HepG2 (cell line): ENCODE measurements around the gene PATL1. TPM values are rescaled to one million over a fixed set of nuclear protein-coding genes. Genes with fewer than 3 reads are reported as not detected.
A peak's percentile ranks its signal among the peaks of the same experiment; 100 is the strongest.

Experiments used
- AGO2 ChIP-seq: fragments of 200-400 bp; formaldehyde crosslinking; optimal IDR thresholded peaks from 2 replicates; pipeline ENCODE3; 2017; ENCODE audit warnings: mild to moderate bottlenecking, low read depth, low read length, moderate library complexity
- FOSL1 ChIP-seq: sonication (generic); formaldehyde crosslinking; IDR thresholded peaks from 2 replicates; pipeline ENCODE4 v1.9.0; 2021; ENCODE audit warnings: missing genetic modification reagents, borderline replicate concordance
- FOXJ3 ChIP-seq: sonication (generic); formaldehyde crosslinking; IDR thresholded peaks from 2 replicates; pipeline ENCODE4 v1.4.0; 2020; ENCODE audit warnings: missing genetic modification reagents, mild to moderate bottlenecking, borderline replicate concordance
- FOXK1 ChIP-seq: sonication (generic); formaldehyde crosslinking; IDR thresholded peaks from 2 replicates; pipeline ENCODE4 v1.4.0; 2020; ENCODE audit warnings: low read depth, missing genetic modification reagents, borderline replicate concordance
- FOXK2 ChIP-seq: fragments of 450-650 bp; IDR thresholded peaks from 2 replicates; pipeline ENCODE4 v1.6.1; 2016
- KDM2A ChIP-seq: sonication (generic); formaldehyde crosslinking; IDR thresholded peaks from 2 replicates; pipeline ENCODE4 v1.4.0; 2020; ENCODE audit warnings: low read depth, missing genetic modification reagents, borderline replicate concordance
- MAF1 ChIP-seq: sonication (generic); formaldehyde crosslinking; IDR thresholded peaks from 2 replicates; pipeline ENCODE4 v1.5.0; 2020; ENCODE audit warnings: missing genetic modification reagents, borderline replicate concordance
- PITX1 ChIP-seq: sonication (generic); formaldehyde crosslinking; IDR thresholded peaks from 2 replicates; pipeline ENCODE4 v1.5.1; 2020; ENCODE audit warnings: mild to moderate bottlenecking, missing genetic modification reagents
- PRMT3 ChIP-seq: sonication (generic); formaldehyde crosslinking; IDR thresholded peaks from 2 replicates; pipeline ENCODE4 v1.8.1; 2022; ENCODE audit warnings: low read depth, mild to moderate bottlenecking, moderate library complexity, missing genetic modification reagents, borderline replicate concordance
- SNRNP70 ChIP-seq: fragments of 200-400 bp; formaldehyde crosslinking; IDR thresholded peaks from 2 replicates; pipeline ENCODE4 v1.6.1; 2017; ENCODE audit warnings: mild to moderate bottlenecking, low read depth, low read length, moderate library complexity
- STAG1 ChIP-seq: sonication (generic); formaldehyde crosslinking; IDR thresholded peaks from 2 replicates; pipeline ENCODE4 v1.4.0; 2020; ENCODE audit warnings: missing genetic modification reagents
- polyA plus RNA-seq, 8 experiments: library from polyadenylated mRNA; depleted of rRNA in 3 of 8; stranded (reverse) in 7 of 8; unstranded in 1 of 8; fragments of >200 nt; fragmentation: Illumina TruSeq in 4 of 8; extraction: Trizol in 4 of 8; gene quantifications; 2 replicates each; pipeline versions ENCODE4 v1.2.1 to v1.2.3, GENCODE V29; 2011 to 2016; ENCODE audit warnings: low read depth in 4 of 8, missing spikeins in 1 of 8, mixed read lengths in 1 of 8; ENCODE audit not compliant: insufficient read depth in 1 of 8
- total RNA-seq, 5 experiments: library from RNA; depleted of rRNA; stranded (reverse); fragments of >200 nt; fragmentation: Illumina TruSeq; extraction: Trizol; gene quantifications; 2 replicates each; pipeline ENCODE4 v1.2.3, GENCODE V29; 2016; ENCODE audit warnings: low read depth in 1 of 5
- TF ChIP-seq, protein P1 (sequence below), 2 experiments: sonication (generic) in 1 of 2; formaldehyde crosslinking in 1 of 2; IDR thresholded peaks; 2 replicates each; pipeline versions ENCODE4 v1.5.1 to v1.6.1; 2011 to 2020; ENCODE audit warnings: borderline replicate concordance in 1 of 2, low read depth in 1 of 2, low read length in 1 of 2, mild to moderate bottlenecking in 1 of 2, missing genetic modification reagents in 1 of 2, moderate library complexity in 1 of 2
- TF ChIP-seq, protein P2 (sequence below): sonication (generic); IDR thresholded peaks from 2 replicates; pipeline ENCODE4 v1.6.1; 2016; ENCODE audit warnings: low read depth, borderline replicate concordance
- TF ChIP-seq, protein P3 (sequence below): sonication (generic); formaldehyde crosslinking; IDR thresholded peaks from 2 replicates; pipeline ENCODE4 v1.5.1; 2020; ENCODE audit warnings: mild to moderate bottlenecking, missing genetic modification reagents, borderline replicate concordance
- TF ChIP-seq, protein P4 (sequence below): sonication (generic); formaldehyde crosslinking; IDR thresholded peaks from 2 replicates; pipeline ENCODE4 v1.8.0; 2022; ENCODE audit warnings: missing genetic modification reagents, low read depth, mild to moderate bottlenecking, borderline replicate concordance
- TF ChIP-seq, protein P5 (sequence below): IDR thresholded peaks from 2 replicates; pipeline ENCODE4 v1.6.1; 2018; ENCODE audit warnings: missing genetic modification reagents, mild to moderate bottlenecking, missing compliant biosample characterization

Gene PATL1
- total and polyA plus RNA-seq, 2 of the 13 experiments (the other 11 are each of a cell fraction or from before 2014, with no cell fraction given), result 12.9 to 26.8 TPM

DNA sequence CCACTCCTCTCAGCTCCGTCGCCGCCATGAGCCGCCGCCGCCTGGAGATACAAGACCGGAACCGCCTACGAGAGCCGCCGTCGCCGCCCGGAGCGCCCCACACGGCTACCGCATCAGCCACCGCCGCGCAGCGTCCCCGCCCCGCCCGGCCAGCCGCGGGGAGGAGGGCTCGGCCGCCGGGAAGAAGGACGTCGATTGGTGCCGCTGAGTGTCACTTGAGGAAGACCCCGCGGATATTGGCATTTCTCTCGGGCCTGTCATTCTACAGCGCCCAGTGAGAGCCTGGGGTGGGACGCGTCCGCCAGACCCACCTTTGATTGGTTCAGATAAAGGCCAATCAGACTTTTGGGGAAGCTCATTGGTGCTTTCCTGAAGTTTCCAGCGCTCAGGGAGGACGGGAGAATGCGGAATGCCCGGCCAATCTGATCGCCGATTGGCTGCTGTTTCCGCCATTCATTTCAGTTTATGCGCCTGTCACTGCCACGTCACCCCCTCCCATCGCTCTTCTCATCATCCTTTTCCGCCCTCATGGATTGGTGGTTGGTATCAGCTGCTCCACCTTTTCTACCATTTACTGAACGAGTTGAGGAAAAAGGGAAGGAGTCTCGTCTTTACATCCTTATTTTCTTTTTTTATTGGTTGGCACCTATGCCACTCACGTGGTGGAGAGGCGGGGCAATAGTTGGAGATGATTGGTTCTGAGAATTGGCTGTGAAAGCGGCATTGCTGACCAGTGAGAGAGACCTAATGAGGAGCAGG lies 53.0 kb downstream of the PATL1 start, which contains the start of gene OSBP (continued):
- TF ChIP-seq, protein P1, sequence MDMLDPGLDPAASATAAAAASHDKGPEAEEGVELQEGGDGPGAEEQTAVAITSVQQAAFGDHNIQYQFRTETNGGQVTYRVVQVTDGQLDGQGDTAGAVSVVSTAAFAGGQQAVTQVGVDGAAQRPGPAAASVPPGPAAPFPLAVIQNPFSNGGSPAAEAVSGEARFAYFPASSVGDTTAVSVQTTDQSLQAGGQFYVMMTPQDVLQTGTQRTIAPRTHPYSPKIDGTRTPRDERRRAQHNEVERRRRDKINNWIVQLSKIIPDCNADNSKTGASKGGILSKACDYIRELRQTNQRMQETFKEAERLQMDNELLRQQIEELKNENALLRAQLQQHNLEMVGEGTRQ (IDR thresholded peaks at IDR 0.05; ENCODE audit: low read depth, low read length), result peak; percentile 73
- TF ChIP-seq, protein P1 (CRISPR knock-in tag; IDR thresholded peaks at IDR 0.05; ENCODE audit: borderline replicate concordance), result peak; percentile 79; the same call in 1 of the 2 replicates
- no peak for TF ChIP-seq KDM2A (CRISPR knock-in tag)
- no peak for TF ChIP-seq PRMT3 (CRISPR knock-in tag)
- TF ChIP-seq, protein P2, sequence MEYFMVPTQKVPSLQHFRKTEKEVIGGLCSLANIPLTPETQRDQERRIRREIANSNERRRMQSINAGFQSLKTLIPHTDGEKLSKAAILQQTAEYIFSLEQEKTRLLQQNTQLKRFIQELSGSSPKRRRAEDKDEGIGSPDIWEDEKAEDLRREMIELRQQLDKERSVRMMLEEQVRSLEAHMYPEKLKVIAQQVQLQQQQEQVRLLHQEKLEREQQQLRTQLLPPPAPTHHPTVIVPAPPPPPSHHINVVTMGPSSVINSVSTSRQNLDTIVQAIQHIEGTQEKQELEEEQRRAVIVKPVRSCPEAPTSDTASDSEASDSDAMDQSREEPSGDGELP, result peak; percentile 81
- TF ChIP-seq, protein P3, sequence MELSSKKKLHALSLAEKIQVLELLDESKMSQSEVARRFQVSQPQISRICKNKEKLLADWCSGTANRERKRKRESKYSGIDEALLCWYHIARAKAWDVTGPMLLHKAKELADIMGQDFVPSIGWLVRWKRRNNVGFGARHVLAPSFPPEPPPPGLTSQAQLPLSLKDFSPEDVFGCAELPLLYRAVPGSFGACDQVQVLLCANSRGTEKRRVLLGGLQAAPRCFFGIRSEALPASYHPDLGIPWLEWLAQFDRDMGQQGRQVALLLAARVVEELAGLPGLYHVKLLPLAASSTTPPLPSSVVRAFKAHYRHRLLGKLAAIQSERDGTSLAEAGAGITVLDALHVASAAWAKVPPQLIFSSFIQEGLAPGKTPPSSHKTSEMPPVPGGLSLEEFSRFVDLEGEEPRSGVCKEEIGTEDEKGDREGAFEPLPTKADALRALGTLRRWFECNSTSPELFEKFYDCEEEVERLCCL (CRISPR knock-in tag), result no peak
- no peak; the same call in 1 of the 2 replicates for TF ChIP-seq STAG1 (CRISPR knock-in tag)
- TF ChIP-seq MAF1 (CRISPR knock-in tag), result no peak
- no peak for TF ChIP-seq PITX1 (CRISPR knock-in tag)
- no peak for TF ChIP-seq FOXJ3 (CRISPR knock-in tag)
- no peak for TF ChIP-seq FOSL1 (CRISPR knock-in tag)
- TF ChIP-seq, protein P4, sequence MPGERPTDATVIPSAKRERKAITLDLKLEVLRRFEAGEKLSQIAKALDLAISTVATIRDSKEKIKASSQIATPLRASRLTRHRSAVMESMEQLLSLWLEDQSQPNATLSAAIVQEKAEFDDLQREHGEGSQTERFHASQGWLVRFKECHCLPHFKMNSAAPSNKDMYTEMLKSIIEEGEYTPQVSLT (CRISPR knock-in tag), result no peak
- TF ChIP-seq, protein P5, sequence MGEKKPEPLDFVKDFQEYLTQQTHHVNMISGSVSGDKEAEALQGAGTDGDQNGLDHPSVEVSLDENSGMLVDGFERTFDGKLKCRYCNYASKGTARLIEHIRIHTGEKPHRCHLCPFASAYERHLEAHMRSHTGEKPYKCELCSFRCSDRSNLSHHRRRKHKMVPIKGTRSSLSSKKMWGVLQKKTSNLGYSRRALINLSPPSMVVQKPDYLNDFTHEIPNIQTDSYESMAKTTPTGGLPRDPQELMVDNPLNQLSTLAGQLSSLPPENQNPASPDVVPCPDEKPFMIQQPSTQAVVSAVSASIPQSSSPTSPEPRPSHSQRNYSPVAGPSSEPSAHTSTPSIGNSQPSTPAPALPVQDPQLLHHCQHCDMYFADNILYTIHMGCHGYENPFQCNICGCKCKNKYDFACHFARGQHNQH, result no peak
- no peak for TF ChIP-seq AGO2
- TF ChIP-seq FOXK2, result peak; percentile 62
- TF ChIP-seq SNRNP70, result no peak
- peak; percentile 20; the same call in 1 of the 2 replicates for TF ChIP-seq FOXK1
